NT2/D1 (cell line): ENCODE measurements around the gene CDH5.

ENCODE experiments used
- YY1 ChIP-seq: IDR thresholded peaks from 2 replicates; pipeline ENCODE4 v1.6.1; 2011; ENCODE audit not compliant: insufficient read length, insufficient read depth
- ZNF274 ChIP-seq: IDR thresholded peaks from 2 replicates; pipeline ENCODE4 v1.6.1; 2011; ENCODE audit warnings: mild to moderate bottlenecking, low read depth, low read length

- TF ChIP-seq ZNF274 (no peak), YY1 (no peak)
Measured at GRCh38 chr16:66335704-66336329, 30.7 kb upstream of the CDH5 start.
